ENCODE results near the gene GNRH2. TPM values are rescaled to one million over a fixed set of nuclear protein-coding genes. Genes with fewer than 3 reads are reported as not detected.

The GNRH2 gene
- total and polyA plus RNA-seq, 3 donors from 2014 or later, result 2.6 TPM; not detected in 2

DNA sequence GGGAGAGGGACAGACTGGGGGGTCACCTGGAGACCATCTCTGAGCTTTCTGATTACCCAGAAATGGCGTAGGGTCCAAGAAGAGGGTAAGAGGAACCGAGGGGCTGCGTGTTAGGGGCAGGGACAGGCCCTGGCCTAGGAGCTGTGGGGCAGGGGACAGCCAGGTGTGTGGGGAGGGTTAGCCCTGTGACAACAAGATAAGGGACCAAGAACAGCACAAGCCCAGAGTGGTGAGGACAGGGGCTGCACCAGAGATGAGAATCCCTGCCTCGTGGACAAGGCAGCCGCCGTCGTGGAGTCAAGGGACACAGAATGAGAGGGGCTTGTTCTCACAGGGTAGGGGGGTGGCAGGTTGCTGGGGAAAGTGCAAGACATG is 41.6 kb downstream of the GNRH2 start:
- no peak for TF ChIP-seq POLR2A (IDR thresholded peaks at IDR 0.05)
- TF ChIP-seq, protein P1, sequence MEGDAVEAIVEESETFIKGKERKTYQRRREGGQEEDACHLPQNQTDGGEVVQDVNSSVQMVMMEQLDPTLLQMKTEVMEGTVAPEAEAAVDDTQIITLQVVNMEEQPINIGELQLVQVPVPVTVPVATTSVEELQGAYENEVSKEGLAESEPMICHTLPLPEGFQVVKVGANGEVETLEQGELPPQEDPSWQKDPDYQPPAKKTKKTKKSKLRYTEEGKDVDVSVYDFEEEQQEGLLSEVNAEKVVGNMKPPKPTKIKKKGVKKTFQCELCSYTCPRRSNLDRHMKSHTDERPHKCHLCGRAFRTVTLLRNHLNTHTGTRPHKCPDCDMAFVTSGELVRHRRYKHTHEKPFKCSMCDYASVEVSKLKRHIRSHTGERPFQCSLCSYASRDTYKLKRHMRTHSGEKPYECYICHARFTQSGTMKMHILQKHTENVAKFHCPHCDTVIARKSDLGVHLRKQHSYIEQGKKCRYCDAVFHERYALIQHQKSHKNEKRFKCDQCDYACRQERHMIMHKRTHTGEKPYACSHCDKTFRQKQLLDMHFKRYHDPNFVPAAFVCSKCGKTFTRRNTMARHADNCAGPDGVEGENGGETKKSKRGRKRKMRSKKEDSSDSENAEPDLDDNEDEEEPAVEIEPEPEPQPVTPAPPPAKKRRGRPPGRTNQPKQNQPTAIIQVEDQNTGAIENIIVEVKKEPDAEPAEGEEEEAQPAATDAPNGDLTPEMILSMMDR (IDR thresholded peaks at IDR 0.05), result no peak
- no peaks in the 10 kb centered on the region for H3K36me3 ChIP-seq (ENCODE audit: low read depth, missing control alignments)
- WGBS, 2 donors, result 92 to 94% methylated on average over 7 of the region's 7 CpGs
- no peak for DNase-seq
- intact Hi-C loops (cut with DNase I; ENCODE audit: low total_unique reads), result no loop called here
- no peak overlapping the region for H3K27ac ChIP-seq
- H3K4me3 ChIP-seq, result no peak overlapping the region
- no peaks in the 10 kb centered on the region for H3K27me3 ChIP-seq
- H3K4me1 ChIP-seq, result peaks cover 8% of the 10 kb centered on the region
- H3K9me3 ChIP-seq, result no peaks in the 10 kb centered on the region

- Histone ChIP-seq H3K9me3 (no peaks in the 10 kb centered on the region), H3K4me1 (peaks cover 6% of the 10 kb centered on the region), H3K4me3 (no peak overlapping the region), H3K27me3 (no peaks in the 10 kb centered on the region), H3K27ac (no peak overlapping the region), H3K36me3 (ENCODE audit: low read depth, missing control alignments) (no peaks in the 10 kb centered on the region)
- TF ChIP-seq POLR2A (IDR thresholded peaks at IDR 0.05), result no peak
- TF ChIP-seq, protein P1 (IDR thresholded peaks at IDR 0.05), result no peak
- 97 to 100% methylated on average over 2 to 8 of the region's 8 CpGs for WGBS, 2 donors
- intact Hi-C loops (cut with DNase I; ENCODE audit: low total_unique reads), result no loop called here
- no peak for DNase-seq
Measured at GRCh38 chr20:3085571-3086072, 42.2 kb downstream of the GNRH2 start.

- no peaks in the 10 kb centered on the region for H3K9me3 ChIP-seq
- WGBS, 2 donors, result 90 to 91% methylated on average over 5 to 7 of the region's 7 CpGs
- no peaks in the 10 kb centered on the region for H3K4me1 ChIP-seq
- TF ChIP-seq, protein P1 (IDR thresholded peaks at IDR 0.05), result no peak
- no peak for TF ChIP-seq POLR2A (IDR thresholded peaks at IDR 0.05)
- no peaks in the 10 kb centered on the region for H3K27me3 ChIP-seq
- H3K36me3 ChIP-seq (ENCODE audit: low read depth, missing control alignments), result no peaks in the 10 kb centered on the region
- intact Hi-C loops (cut with DNase I; ENCODE audit: low total_unique reads), result no loop called here
- no peak overlapping the region for H3K27ac ChIP-seq
- H3K4me3 ChIP-seq, result no peak overlapping the region
- DNase-seq, result no peak
Measured at GRCh38 chr20:3088031-3088430, 44.6 kb downstream of the GNRH2 start.

DNA sequence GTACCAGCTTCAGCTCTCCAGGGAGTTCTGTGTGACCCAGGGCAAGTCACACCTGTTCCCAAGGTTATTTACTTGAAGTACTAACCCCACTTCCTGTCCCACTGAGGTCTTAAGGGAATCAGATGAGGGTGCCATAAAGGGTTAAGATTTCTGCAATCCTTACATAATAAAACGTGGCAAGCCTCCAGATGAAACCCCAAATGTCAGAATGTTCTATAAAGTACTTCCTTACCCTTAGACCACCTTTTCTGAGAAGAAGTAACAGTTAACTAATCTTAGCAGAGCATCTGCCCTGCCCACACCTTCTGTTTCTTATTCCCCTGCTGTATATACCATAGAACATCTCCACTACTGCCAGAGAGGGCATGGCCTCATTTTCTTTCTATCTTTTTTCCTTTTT is 47.1 kb downstream of the GNRH2 start:
- WGBS, 2 donors, result 29 to 43% methylated on average over 1 of the region's 1 CpG
- intact Hi-C loops (cut with DNase I; ENCODE audit: low total_unique reads), result no loop called here
- TF ChIP-seq, protein P1 (IDR thresholded peaks at IDR 0.05), result no peak
- no peak for TF ChIP-seq POLR2A (IDR thresholded peaks at IDR 0.05)
- Histone ChIP-seq H3K4me1 (no peaks in the 10 kb centered on the region), H3K27ac (no peak overlapping the region), H3K27me3 (no peaks in the 10 kb centered on the region), H3K9me3 (no peaks in the 10 kb centered on the region), H3K4me3 (no peak overlapping the region), H3K36me3 (ENCODE audit: low read depth, missing control alignments) (no peaks in the 10 kb centered on the region)
- no peak for DNase-seq

- Histone ChIP-seq H3K4me3 (peak overlapping the region; percentile 24 to 37), H3K4me1 (no peaks in the 10 kb centered on the region), H3K36me3 (ENCODE audit: low read depth, missing control alignments) (no peaks in the 10 kb centered on the region), H3K9me3 (no peaks in the 10 kb centered on the region), H3K27ac (no peak overlapping the region), H3K27me3 (no peaks in the 10 kb centered on the region)
- 13 to 19% methylated on average over 11 to 76 of the region's 81 CpGs for WGBS, 2 donors
- intact Hi-C loops (cut with DNase I; ENCODE audit: low total_unique reads), result no loop called here
- no peak for DNase-seq
- no peak for TF ChIP-seq POLR2A (IDR thresholded peaks at IDR 0.05)
- TF ChIP-seq, protein P1 (IDR thresholded peaks at IDR 0.05), result no peak
Measured at GRCh38 chr20:3092611-3093379, 49.4 kb downstream of the GNRH2 start.

Measured in testis (tissue), 3 donors.